IMR-90 (cell line): Measurements from ENCODE around the gene PLOD3.

Experiments
- CHD1 ChIP-seq: IDR thresholded peaks from 2 replicates; pipeline ENCODE4 v1.6.1; 2012; ENCODE audit warnings: low read depth, low read length, improper control_type of control experiment
- CTCF ChIP-seq: conservative IDR thresholded peaks from 2 replicates; pipeline ENCODE4 v1.5.1; 2012; ENCODE audit warnings: mild to moderate bottlenecking, low read depth, low read length, improper control_type of control experiment
- ELK1 ChIP-seq: fragments of 150-350 bp; IDR thresholded peaks from 2 replicates; pipeline ENCODE4 v1.6.1; 2016; ENCODE audit warnings: low read depth, mild to moderate bottlenecking, low read length, moderate library complexity, borderline replicate concordance
- FOS ChIP-seq: fragments of 150-350 bp; IDR thresholded peaks from 2 replicates; pipeline ENCODE4 v1.6.1; 2016; ENCODE audit warnings: low read depth, low read length
- MAFK ChIP-seq: IDR thresholded peaks from 2 replicates; pipeline ENCODE4 v1.6.1; 2012; ENCODE audit warnings: low read depth, low read length, improper control_type of control experiment
- MAZ ChIP-seq: IDR thresholded peaks from 2 replicates; pipeline ENCODE4 v1.6.1; 2012; ENCODE audit warnings: low read depth, mild to moderate bottlenecking, low read length, improper control_type of control experiment, moderate library complexity, borderline replicate concordance
- MXI1 ChIP-seq: IDR thresholded peaks from 2 replicates; pipeline ENCODE4 v1.6.1; 2012; ENCODE audit warnings: low read depth, mild to moderate bottlenecking, low read length, moderate library complexity, borderline replicate concordance
- NFE2L2 ChIP-seq: fragments of 150-350 bp; IDR thresholded peaks from 2 replicates; pipeline ENCODE4 v1.6.1; 2016; ENCODE audit warnings: low read depth, mild to moderate bottlenecking, low read length
- POLR2A ChIP-seq: IDR thresholded peaks from 2 replicates; pipeline ENCODE4 v1.6.1; 2012; ENCODE audit warnings: mild to moderate bottlenecking, low read depth, low read length
- RAD21 ChIP-seq: IDR thresholded peaks from 2 replicates; pipeline ENCODE4 v1.6.1; 2012; ENCODE audit warnings: low read length, improper control_type of control experiment
- RCOR1 ChIP-seq: IDR thresholded peaks from 2 replicates; pipeline ENCODE4 v1.6.1; 2012; ENCODE audit warnings: mild to moderate bottlenecking, low read length, improper control_type of control experiment; ENCODE audit not compliant: insufficient replicate concordance
- RFX5 ChIP-seq: IDR thresholded peaks from 2 replicates; pipeline ENCODE4 v1.8.0; 2012; ENCODE audit warnings: low read depth, mild to moderate bottlenecking, low read length, moderate library complexity
- SMC3 ChIP-seq: fragments of 150-350 bp; IDR thresholded peaks from 2 replicates; pipeline ENCODE4 v1.6.1; 2016; ENCODE audit warnings: low read depth, mild to moderate bottlenecking, antibody characterized with exemption, low read length, moderate library complexity
- USF2 ChIP-seq: fragments of 150-350 bp; IDR thresholded peaks from 2 replicates; pipeline ENCODE4 v1.6.1; 2017; ENCODE audit warnings: mild to moderate bottlenecking, antibody characterized with exemption, low read length, low read depth

- TF ChIP-seq POLR2A (no peak), CTCF (no peak), ELK1 (no peak), NFE2L2 (no peak), MXI1 (no peak), SMC3 (no peak), RAD21 (no peak), CHD1 (no peak), RFX5 (no peak), MAZ (no peak), RCOR1 (no peak), MAFK (no peak), USF2 (no peak), FOS (0 out of 2 replicates have a peak, but pooled peaks have one; percentile 17)
Observed at GRCh38 chr7:101185258-101185839, 32.0 kb downstream of the PLOD3 start.
